ENCODE data around the gene FCRL5. TPM values are rescaled to one million over a fixed set of nuclear protein-coding genes. Genes with fewer than 3 reads are reported as not detected.

Gene FCRL5
- total and polyA plus RNA-seq, 9 of the 15 experiments (the other 6 are each of a cell fraction or from before 2014, with no cell fraction given): not detected

- POLR2A ChIA-PET: interaction anchor here (0.6 kb wide), 1 partner anchor 321 kb away, joined by 3 read pairs; no protein-coding TSS in a partner anchor
Observed at GRCh38 chr1:157515709-157516108, 36.6 kb downstream of the FCRL5 start.

DNA sequence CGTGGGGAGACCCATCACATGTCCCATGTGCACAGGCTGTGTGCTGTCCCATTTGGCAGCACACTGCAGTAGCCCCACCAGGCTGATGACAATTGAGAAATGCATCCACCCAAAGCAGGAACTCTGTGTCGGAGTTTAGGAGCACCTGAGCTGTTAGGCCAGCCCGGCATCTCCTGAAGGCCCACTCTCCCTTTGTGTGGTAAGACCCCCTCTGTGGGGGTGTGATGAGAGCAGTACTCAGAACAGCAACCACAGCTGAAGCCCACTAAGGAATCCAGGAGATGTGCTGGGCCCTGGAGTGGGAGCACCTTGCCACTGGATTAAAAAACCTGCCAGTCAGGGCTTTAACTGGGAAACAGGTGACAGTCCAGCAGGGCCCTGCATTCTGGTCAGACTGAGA lies 37.2 kb downstream of the FCRL5 start:
- no peak for FAIRE-seq
- 0% methylated on average over 3 of the region's 3 CpGs for WGBS (ENCODE audit: insufficient coverage, low coverage, missing lambda C conversion rate)
- ATAC-seq: no peak

More at GRCh38 chr1:157515709-157516108, 36.6 kb downstream of the FCRL5 start:
- in situ Hi-C loops (cut with MboI): no loop called here
- no peak overlapping the region for H3K4me3 ChIP-seq
- no peaks in the 10 kb centered on the region for H3K9me3 ChIP-seq (replicated peaks; ENCODE audit: control insufficient read depth, insufficient read depth, low read depth, low read length)
- DNase-seq (ENCODE audit: extremely low read depth in 1 of 4, low spot score in 3 of 4) (no peak), FAIRE-seq (no peak), ATAC-seq (peak; percentile 26; the same call in 1 of the 3 replicates)
- no peak overlapping the region for H2AFZ ChIP-seq (ENCODE audit: low read depth, low read length)
- no peaks in the 10 kb centered on the region for H3K79me2 ChIP-seq (ENCODE audit: control insufficient read depth, insufficient read depth, low read length)
- WGBS (ENCODE audit: insufficient coverage, low coverage, missing lambda C conversion rate): 27% methylated on average over 7 of the region's 7 CpGs
- CTCF ChIA-PET (ENCODE audit: low intra/inter-chr PET ratio): no interaction called here
- no TSS peak for BruUV-seq (replicated peaks)
- H3K4me1 ChIP-seq (replicated peaks in 1 of 2; ENCODE audit: control insufficient read depth in 2 of 2, insufficient read depth in 2 of 2, low read length in 2 of 2): peaks cover 0 to 5% of the 10 kb centered on the region in 2 experiments; a peak in 2 of 5 replicates
- H4K20me1 ChIP-seq (replicated peaks; ENCODE audit: control insufficient read depth, insufficient read depth, low read length): 0 out of 2 replicates have a peak, but pooled peaks cover 4% of the 10 kb centered on the region
- TF ChIP-seq NRF1 (conservative IDR thresholded peaks at IDR 0.05 in 1 of 2, IDR thresholded peaks at IDR 0.05 in 1 of 2) (peak; percentile 59 to 61; a peak in 3 of 4 replicates), SPI1 (IDR thresholded peaks at IDR 0.05; ENCODE audit: borderline replicate concordance, low read depth, low read length) (no peak)
- no peak overlapping the region for H3K4me2 ChIP-seq (ENCODE audit: insufficient read depth, low read length)
- H3K9ac ChIP-seq (ENCODE audit: insufficient read depth in 1 of 2, low read depth in 2 of 2, low read length in 2 of 2): no peak overlapping the region
- no peaks in the 10 kb centered on the region for H3K9me1 ChIP-seq (ENCODE audit: control insufficient read depth, insufficient read depth, low read length)
- no peak overlapping the region for H3K27ac ChIP-seq (ENCODE audit: extremely low read depth, low read depth, low read length)
- H3K27me3 ChIP-seq (ENCODE audit: control insufficient read depth in 2 of 2, insufficient read depth in 2 of 2, low read length in 2 of 2): peaks cover 20 to 41% of the 10 kb centered on the region in 2 experiments
- intact Hi-C loops (cut with micrococcal nuclease): no loop called here
- no peaks in the 10 kb centered on the region for H3K36me3 ChIP-seq (ENCODE audit: control insufficient read depth, insufficient read depth, low read length)

More for the DNA sequence above, 37.2 kb downstream of the FCRL5 start:
- Histone ChIP-seq H3K27me3 (ENCODE audit: control insufficient read depth in 2 of 2, insufficient read depth in 2 of 2, low read length in 2 of 2) (peaks cover 15 to 35% of the 10 kb centered on the region in 2 experiments; a peak in 4 of 5 replicates), H3K4me1 (replicated peaks in 1 of 2; ENCODE audit: control insufficient read depth in 2 of 2, insufficient read depth in 2 of 2, low read length in 2 of 2) (no peaks in the 10 kb centered on the region; a peak in 1 of 5 replicates), H3K9me3 (replicated peaks; ENCODE audit: control insufficient read depth, insufficient read depth, low read depth, low read length) (no peaks in the 10 kb centered on the region), H2AFZ (ENCODE audit: low read depth, low read length) (no peak overlapping the region), H4K20me1 (replicated peaks; ENCODE audit: control insufficient read depth, insufficient read depth, low read length) (0 out of 2 replicates have a peak, but pooled peaks cover 4% of the 10 kb centered on the region), H3K9me1 (ENCODE audit: control insufficient read depth, insufficient read depth, low read length) (no peaks in the 10 kb centered on the region), H3K79me2 (ENCODE audit: control insufficient read depth, insufficient read depth, low read length) (no peaks in the 10 kb centered on the region), H3K4me2 (ENCODE audit: insufficient read depth, low read length) (no peak overlapping the region), H3K9ac (ENCODE audit: insufficient read depth in 1 of 2, low read depth in 2 of 2, low read length in 2 of 2) (no peak overlapping the region), H3K27ac (ENCODE audit: extremely low read depth, low read depth, low read length) (no peak overlapping the region), H3K36me3 (ENCODE audit: control insufficient read depth, insufficient read depth, low read length) (no peaks in the 10 kb centered on the region), H3K4me3 (no peak overlapping the region)
- intact Hi-C loops (cut with micrococcal nuclease): no loop called here
- ChIA-PET CTCF (ENCODE audit: low intra/inter-chr PET ratio) (no interaction called here), POLR2A (interaction anchor here (0.6 kb wide), 2 partner anchors 20 to 320 kb away, joined by 3 read pairs; no protein-coding TSS in a partner anchor)
- TF ChIP-seq SP2 (IDR thresholded peaks at IDR 0.05; ENCODE audit: extremely low read depth, low read depth, low read length, poor library complexity, severe bottlenecking): no peak
- TF ChIP-seq, protein P1, sequence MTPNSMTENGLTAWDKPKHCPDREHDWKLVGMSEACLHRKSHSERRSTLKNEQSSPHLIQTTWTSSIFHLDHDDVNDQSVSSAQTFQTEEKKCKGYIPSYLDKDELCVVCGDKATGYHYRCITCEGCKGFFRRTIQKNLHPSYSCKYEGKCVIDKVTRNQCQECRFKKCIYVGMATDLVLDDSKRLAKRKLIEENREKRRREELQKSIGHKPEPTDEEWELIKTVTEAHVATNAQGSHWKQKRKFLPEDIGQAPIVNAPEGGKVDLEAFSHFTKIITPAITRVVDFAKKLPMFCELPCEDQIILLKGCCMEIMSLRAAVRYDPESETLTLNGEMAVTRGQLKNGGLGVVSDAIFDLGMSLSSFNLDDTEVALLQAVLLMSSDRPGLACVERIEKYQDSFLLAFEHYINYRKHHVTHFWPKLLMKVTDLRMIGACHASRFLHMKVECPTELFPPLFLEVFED (CRISPR knock-in tag; conservative IDR thresholded peaks at IDR 0.05): no peak
- DNase-seq (ENCODE audit: extremely low read depth in 1 of 4, low spot score in 3 of 4): no peak
- in situ Hi-C loops (cut with MboI): no loop called here
- no TSS peak for BruUV-seq (replicated peaks)

Data from K562 (cell line).